H1 (cell line): ENCODE measurements around the gene PPAN. TPM values are rescaled to one million over a fixed set of nuclear protein-coding genes. Genes with fewer than 3 reads are reported as not detected.

Source experiments
- CTCF ChIA-PET: fragments of 300-600 bp; sonication (Branson Sonifier 250); formaldehyde crosslinking; loops from one replicate; lab custom pipeline; 2021; ENCODE audit not compliant: partially characterized antibody; lab: Charles Lee
- POLR2A ChIA-PET: fragments of 300-600 bp; sonication (Branson Sonifier 250); formaldehyde crosslinking; loops from one replicate; lab custom pipeline; 2021; ENCODE audit warnings: inconsistent platforms; ENCODE audit not compliant: partially characterized antibody; lab: Charles Lee
- DNase-seq, 2 experiments: peaks; one replicate each; pipeline versions ENCODE4 v3.0.0 to v3.0.0-alpha.2; 2010 to 2022; ENCODE audit warnings: low spot score in 2 of 2, low read depth in 1 of 2, mixed read lengths in 1 of 2
- FAIRE-seq: peaks from 2 replicates; lab custom pipeline; 2011; peaks lifted over from hg19 to GRCh38; lab: Jason Lieb, UNC
- H2AFZ ChIP-seq: 2 replicates; pipeline ENCODE4 v1.8.1; 2012; ENCODE audit warnings: low read length, inconsistent platforms
- H2AK5ac ChIP-seq: 2 replicates; pipeline ENCODE4 v1.6.1; 2013; ENCODE audit warnings: low read depth, low read length
- H2BK120ac ChIP-seq: replicated peaks from 2 replicates; pipeline ENCODE3; 2013; ENCODE audit warnings: low read depth, low read length, inconsistent platforms
- H2BK12ac ChIP-seq: 2 replicates; pipeline ENCODE4 v1.6.1; 2013; ENCODE audit warnings: low read depth, low read length
- H2BK15ac ChIP-seq: 2 replicates; pipeline ENCODE4 v1.6.1; 2013; ENCODE audit warnings: low read length
- H2BK20ac ChIP-seq: 2 replicates; pipeline ENCODE4 v1.6.1; 2013; ENCODE audit warnings: low read length
- H2BK5ac ChIP-seq: 2 replicates; pipeline ENCODE4 v1.6.1; 2013; ENCODE audit warnings: low read depth, low read length
- H3K14ac ChIP-seq: 2 replicates; pipeline ENCODE4 v1.6.1; 2013; ENCODE audit warnings: inconsistent platforms; ENCODE audit not compliant: insufficient read length
- H3K18ac ChIP-seq: 2 replicates; pipeline ENCODE4 v1.6.1; 2013; ENCODE audit warnings: low read length; ENCODE audit errors: extremely low read depth
- H3K23ac ChIP-seq: 2 replicates; pipeline ENCODE4 v1.6.1; 2013; ENCODE audit warnings: inconsistent platforms; ENCODE audit not compliant: insufficient read length
- H3K23me2 ChIP-seq: 2 replicates; pipeline ENCODE4 v1.6.1; 2013; ENCODE audit warnings: low read depth, low read length
- H3K27ac ChIP-seq: 2 replicates; pipeline ENCODE4 v1.6.1; 2011; ENCODE audit warnings: low read depth, low read length, inconsistent platforms
- H3K27me3 ChIP-seq, 4 experiments: replicated peaks in 1 of 4; 1 replicate in 1 of 4; 2 replicates in 3 of 4; pipeline versions ENCODE4 v1.6.1 to v1.8.1; 2011 to 2013; ENCODE audit warnings: low read length in 3 of 4, mild to moderate bottlenecking in 3 of 4, inconsistent platforms in 2 of 4, mixed read lengths in 2 of 4, moderate library complexity in 1 of 4; ENCODE audit not compliant: control insufficient read depth in 3 of 4, insufficient read depth in 3 of 4; ENCODE audit errors: extremely low read depth in 1 of 4
- H3K36me3 ChIP-seq, 4 experiments: 2 replicates each; pipeline versions ENCODE4 v1.6.1 to v1.8.1; 2011 to 2013; ENCODE audit warnings: mild to moderate bottlenecking in 4 of 4, low read length in 3 of 4, moderate library complexity in 2 of 4, control low read depth in 1 of 4, inconsistent platforms in 1 of 4; ENCODE audit not compliant: insufficient read depth in 4 of 4, control insufficient read depth in 2 of 4
- H3K4ac ChIP-seq: replicated peaks from 2 replicates; pipeline ENCODE3; 2013; ENCODE audit warnings: low read length, low read depth, mixed read lengths, inconsistent platforms; ENCODE audit not compliant: insufficient read length
- H3K4me1 ChIP-seq, 4 experiments: replicated peaks in 1 of 4; 1 replicate in 1 of 4; 2 replicates in 3 of 4; pipeline versions ENCODE4 v1.6.1 to v1.8.1; 2011 to 2013; ENCODE audit warnings: low read length in 3 of 4, inconsistent platforms in 2 of 4, mixed read lengths in 1 of 4; ENCODE audit not compliant: insufficient read depth in 4 of 4, control insufficient read depth in 3 of 4
- H3K4me2 ChIP-seq, 2 experiments: 2 replicates each; pipeline versions ENCODE4 v1.6.1 to v1.8.1; 2011 to 2013; ENCODE audit warnings: low read depth in 2 of 2, low read length in 2 of 2, control low read depth in 1 of 2, inconsistent platforms in 1 of 2, mild to moderate bottlenecking in 1 of 2; ENCODE audit not compliant: insufficient read depth in 1 of 2
- H3K4me3 ChIP-seq, 4 experiments: fragments of 200-600, 300-600 bp in 1 of 4; sonication (generic), shearing (Covaris generic), sonication (Bioruptor Twin) in 1 of 4; 2 replicates each; pipeline versions ENCODE4 v1.5.1 to v1.8.1; 2011 to 2016; ENCODE audit warnings: low read length in 4 of 4, low read depth in 3 of 4, control low read depth in 2 of 4, inconsistent platforms in 2 of 4, mild to moderate bottlenecking in 2 of 4, mixed read lengths in 1 of 4, moderate library complexity in 1 of 4; ENCODE audit not compliant: insufficient read depth in 2 of 4; ENCODE audit errors: extremely low read depth in 1 of 4
- H3K56ac ChIP-seq: replicated peaks from 2 replicates; pipeline ENCODE3; 2013; ENCODE audit warnings: low read depth, mild to moderate bottlenecking, mixed read lengths, low read length, inconsistent platforms; ENCODE audit not compliant: insufficient read length
- H3K79me1 ChIP-seq: 2 replicates; pipeline ENCODE4 v1.6.1; 2013; ENCODE audit warnings: low read depth, low read length, control low read depth
- H3K79me2 ChIP-seq, 2 experiments: 2 replicates each; pipeline versions ENCODE4 v1.6.1 to v1.8.1; 2012 to 2013; ENCODE audit warnings: low read length in 2 of 2, mild to moderate bottlenecking in 2 of 2, inconsistent platforms in 1 of 2; ENCODE audit not compliant: insufficient read depth in 2 of 2, control insufficient read depth in 1 of 2
- H3K9ac ChIP-seq, 4 experiments: replicated peaks in 1 of 4; 1 replicate in 1 of 4; 2 replicates in 3 of 4; pipeline versions ENCODE4 v1.6.1 to v1.8.1; 2011 to 2013; ENCODE audit warnings: low read depth in 3 of 4, low read length in 3 of 4, control low read depth in 2 of 4, mild to moderate bottlenecking in 2 of 4, moderate library complexity in 2 of 4, inconsistent platforms in 1 of 4; ENCODE audit errors: extremely low read depth in 1 of 4
- H3K9me3 ChIP-seq, 2 experiments: 2 replicates each; pipeline versions ENCODE4 v1.6.1 to v1.8.1; 2012 to 2013; ENCODE audit warnings: mild to moderate bottlenecking in 2 of 2, moderate library complexity in 2 of 2, control low read depth in 1 of 2, inconsistent platforms in 1 of 2, low read depth in 1 of 2, low read length in 1 of 2, mixed read lengths in 1 of 2; ENCODE audit not compliant: insufficient read depth in 2 of 2
- H4K20me1 ChIP-seq, 2 experiments: replicated peaks in 1 of 2; 2 replicates each; pipeline versions ENCODE3 to v1.8.1; 2011 to 2013; ENCODE audit warnings: inconsistent platforms in 2 of 2, low read length in 2 of 2, mild to moderate bottlenecking in 1 of 2; ENCODE audit not compliant: insufficient read depth in 2 of 2, control insufficient read depth in 1 of 2
- H4K5ac ChIP-seq: 2 replicates; pipeline ENCODE4 v1.6.1; 2013; ENCODE audit warnings: low read length, low read depth, mixed read lengths, inconsistent platforms; ENCODE audit not compliant: insufficient read length
- H4K8ac ChIP-seq: 2 replicates; pipeline ENCODE4 v1.8.0; 2013; ENCODE audit warnings: mild to moderate bottlenecking, moderate library complexity, low read length, inconsistent platforms; ENCODE audit not compliant: insufficient read depth; ENCODE audit errors: extremely low read depth
- H4K91ac ChIP-seq: replicated peaks from 2 replicates; pipeline ENCODE3; 2013; ENCODE audit warnings: low read length, mixed read lengths, inconsistent platforms; ENCODE audit not compliant: insufficient read length
- NANOG ChIP-seq: IDR thresholded peaks from 2 replicates; pipeline ENCODE4 v1.6.1; 2011; ENCODE audit warnings: low read length, low read depth, mild to moderate bottlenecking, inconsistent platforms; ENCODE audit not compliant: insufficient read depth, poor library complexity, severe bottlenecking
- RNF2 ChIP-seq: fragments of 200-900, 300-1000 bp; sonication (generic); IDR thresholded peaks from 2 replicates; pipeline ENCODE4 v1.7.1; 2016; ENCODE audit warnings: borderline replicate concordance, low read depth, mild to moderate bottlenecking, antibody characterized with exemption, low read length; ENCODE audit not compliant: poor library complexity, severe bottlenecking; ENCODE audit errors: missing control alignments
- WGBS, 2 experiments: shearing (Covaris generic) in 1 of 2; methylation state at CpG; one replicate each; pipeline versions ENCODE4 v1.1.6 to v1.1.7; 2013 to 2015; ENCODE audit warnings: low lambda C conversion rate in 2 of 2, mixed read lengths in 2 of 2, inconsistent platforms in 1 of 2, low coverage in 1 of 2, missing lambda C conversion rate in 1 of 2; ENCODE audit not compliant: insufficient replicate concordance in 2 of 2, insufficient coverage in 1 of 2, insufficient read length in 1 of 2; ENCODE audit errors: extremely low coverage in 1 of 2, missing lambda C conversion rate in 1 of 2; 5-methylcytosine and 5-hydroxymethylcytosine counted together
- polyA plus RNA-seq, 7 experiments: library from polyadenylated mRNA; depleted of rRNA in 3 of 7; stranded (reverse) in 5 of 7; unstranded in 2 of 7; fragments of >200 nt in 5 of 7; fragments of 200-250 nt in 2 of 7; gene quantifications; 1 replicate in 5 of 7; 2 replicates in 1 of 7; 4 replicates in 1 of 7; pipeline versions ENCODE4 v1.2.1 to v1.2.3, GENCODE V29; 2011 to 2013; ENCODE audit warnings: missing spikeins in 2 of 7, mixed read lengths in 2 of 7
- total RNA-seq: library from RNA; stranded (reverse); fragmentation: NEBNext Ultra II Directional; extraction: Animal tissue kit (Norgen Biotek cat#: 25700); gene quantifications from 2 replicates; pipeline ENCODE4 v1.2.1, GENCODE V29; 2021

Gene PPAN
- total and polyA plus RNA-seq, 2 of the 8 experiments (the other 6 are each of a cell fraction or from before 2014, with no cell fraction given): 48.8 to 74.4 TPM

DNA sequence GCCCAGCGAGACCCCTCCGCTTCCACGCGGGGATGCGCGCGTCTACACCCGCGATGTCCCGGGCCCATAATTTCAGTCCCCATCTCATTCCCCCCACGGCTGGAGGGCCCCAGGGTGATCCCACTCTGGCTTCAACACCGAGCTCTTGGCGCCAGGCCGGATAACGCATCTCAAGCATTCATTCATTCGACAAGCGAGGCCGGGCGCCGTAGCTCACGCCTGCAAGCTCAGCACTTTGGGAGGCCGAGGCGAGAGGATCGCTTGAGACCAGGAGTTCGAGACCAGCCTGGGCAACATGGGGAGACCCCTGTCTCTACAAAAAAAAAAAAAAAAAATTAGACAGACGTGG, 9.6 kb upstream of the PPAN start:
- DNase-seq (no peak), FAIRE-seq (no peak)
- Histone ChIP-seq H4K5ac (no peak overlapping the region), H4K91ac (peak overlapping the region; percentile 98), H3K79me2 (no peaks in the 10 kb centered on the region), H3K27ac (no peak overlapping the region), H4K20me1 (peaks cover 0 to 5% of the 10 kb centered on the region in 2 experiments), H2BK12ac (0 out of 2 replicates have a peak overlapping the region, but pooled peaks have one; percentile 23), H3K14ac (no peak overlapping the region), H3K9me3 (peaks cover 0 to 2% of the 10 kb centered on the region in 2 experiments; a peak in 1 of 4 replicates), H2BK15ac (no peak overlapping the region), H2BK5ac (peak overlapping the region; percentile 77; the same call in 1 of the 2 replicates), H3K56ac (no peak overlapping the region), H3K23me2 (peaks cover 2% of the 10 kb centered on the region; the same call in 1 of the 2 replicates), H3K4me3 (peak overlapping the region; percentile 29 to 57 (median 39); a peak in 7 of 8 replicates), H3K4me2 (peak overlapping the region; percentile 41 to 76; a peak in 3 of 4 replicates), H3K79me1 (no peaks in the 10 kb centered on the region), H3K36me3 (no peaks in the 10 kb centered on the region; a peak in 1 of 8 replicates), H3K27me3 (peaks cover 8 to 29% (median 23%) of the 10 kb centered on the region in 4 experiments), H2BK120ac (no peak overlapping the region)
- POLR2A ChIA-PET: interaction anchor here (0.9 to 15.1 kb wide), 6 partner anchors 8 to 404 kb away, joined by 3 to 240 read pairs (median 3); partner anchors contain the start of genes P2RY11, PPAN and SHFL
- no peak for TF ChIP-seq NANOG
- TF ChIP-seq RNF2: peak; percentile 43
- TF ChIP-seq, all 59 proteins: peak for 1
- CTCF ChIA-PET: interaction anchor here (0.5 to 3.5 kb wide), 11 partner anchors 13 to 307 kb away, joined by 3 to 14 read pairs (median 3); no protein-coding TSS in a partner anchor
- H4K8ac ChIP-seq: peak overlapping the region; percentile 98; the same call in 1 of the 2 replicates
- peak overlapping the region in 2 of 4 experiments; percentile 70 to 77; a peak in 4 of 7 replicates for H3K9ac ChIP-seq
- H3K18ac ChIP-seq: peak overlapping the region; percentile 93; the same call in 1 of the 2 replicates
- 57% methylated on average over 25 of the region's 26 CpGs; no CpG with 5 or more reads in 1 of the 2 experiments for WGBS, 2 experiments
- H3K4me1 ChIP-seq: peaks cover 0 to 6% (median 2%) of the 10 kb centered on the region in 4 experiments; a peak in 3 of 7 replicates
- 0 out of 2 replicates have a peak overlapping the region, but pooled peaks have one; percentile 39 for H2AK5ac ChIP-seq
- no peak overlapping the region for H3K23ac ChIP-seq
- peak overlapping the region; percentile 92; the same call in 1 of the 2 replicates for H2AFZ ChIP-seq
- no peak overlapping the region for H2BK20ac ChIP-seq
- H3K4ac ChIP-seq: no peak overlapping the region
